HG03354 (cell line): ENCODE data around the gene LDLRAD2.

Experiments
- ATAC-seq: cut with Tn5 transposase; IDR thresholded peaks from one replicate; pipeline ENCODE4 v1.9.1; 2021; ENCODE audit warnings: mild to moderate bottlenecking; ENCODE audit not compliant: unreplicated experiment, poor library complexity, severe bottlenecking

Gene LDLRAD2

DNA sequence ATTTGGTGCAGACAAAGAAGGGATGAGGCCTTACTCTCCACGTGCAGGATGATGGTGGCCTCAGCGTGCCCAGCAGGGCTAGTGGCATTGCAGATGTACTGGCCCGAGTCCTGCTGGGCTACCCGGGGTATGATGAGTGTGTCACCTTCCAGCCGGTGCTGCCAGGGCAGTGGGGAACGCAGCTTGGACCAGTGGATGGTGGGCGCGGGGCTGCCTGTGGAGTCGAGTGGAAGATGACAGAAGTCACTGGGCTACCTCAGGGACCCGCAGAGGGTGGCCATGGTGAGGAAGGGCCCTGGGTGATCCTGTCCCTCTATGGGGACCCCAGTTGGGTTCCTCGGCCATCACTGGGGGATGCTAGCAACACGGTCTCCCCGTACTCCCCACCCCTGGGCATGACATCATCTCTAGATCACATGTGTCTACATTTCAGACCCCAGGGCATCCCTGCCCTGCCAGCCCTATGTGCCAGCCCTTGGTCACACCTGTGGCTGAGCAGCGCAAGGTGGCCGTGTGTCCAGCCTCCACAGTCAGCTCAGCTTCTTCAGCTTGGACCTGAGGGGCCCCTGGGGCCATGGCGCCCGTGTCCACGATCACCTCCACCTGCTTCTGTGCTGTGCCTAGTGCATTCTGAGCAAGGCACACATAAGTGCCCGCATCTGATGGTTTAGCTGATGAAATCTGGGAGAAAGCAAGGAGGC lies 27.4 kb downstream of the LDLRAD2 start:
- no peak for ATAC-seq

DNA sequence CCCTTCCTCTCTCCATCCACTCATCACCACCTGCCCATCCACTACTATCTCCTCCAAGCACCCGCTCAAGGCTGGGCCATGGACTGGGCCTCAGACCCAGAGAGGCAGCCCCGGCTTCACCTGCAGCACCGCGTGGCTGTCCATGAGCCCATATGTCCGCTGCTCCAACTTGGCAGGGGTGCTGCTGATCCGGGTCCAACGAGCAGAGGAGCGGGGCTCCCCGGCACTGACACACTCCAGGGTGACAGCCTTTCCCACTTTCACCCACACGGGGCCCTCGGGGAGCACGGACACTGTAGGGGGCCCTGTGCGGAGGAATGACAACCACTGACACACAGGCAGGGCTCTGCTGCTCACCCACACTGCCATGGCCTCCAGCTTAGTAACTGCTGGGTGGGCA lies 28.9 kb downstream of the LDLRAD2 start:
- ATAC-seq, result no peak

DNA sequence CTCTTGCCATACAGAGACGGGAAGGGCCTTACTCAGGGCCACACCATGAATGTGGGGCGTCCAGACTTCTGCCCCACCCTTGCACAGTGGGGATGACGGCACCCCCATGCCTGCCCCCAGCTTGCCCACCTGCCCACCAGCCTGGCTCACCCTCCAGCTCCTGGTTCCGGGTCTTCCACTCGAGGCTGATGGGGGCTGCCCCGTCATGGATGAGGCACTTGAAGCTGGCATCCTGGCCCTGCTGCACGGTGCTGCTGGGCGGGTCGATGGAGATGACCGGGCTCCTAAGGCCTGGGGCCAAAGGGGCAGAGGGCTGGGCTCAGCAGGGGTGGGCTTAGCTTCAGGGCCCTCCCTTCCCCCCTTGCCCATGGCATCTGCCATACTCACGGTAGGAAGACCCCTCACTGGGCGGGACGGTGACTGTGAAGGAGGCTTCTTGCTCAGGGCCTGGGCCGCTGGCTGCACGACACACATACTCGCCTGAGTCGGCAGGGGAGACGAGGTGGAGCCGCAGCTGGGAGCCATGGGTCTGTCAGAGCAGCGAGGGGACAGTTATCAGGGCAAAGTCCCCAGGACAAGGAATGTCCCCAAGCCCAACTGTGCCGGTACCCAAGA lies 29.9 kb downstream of the LDLRAD2 start:
- no peak for ATAC-seq

DNA sequence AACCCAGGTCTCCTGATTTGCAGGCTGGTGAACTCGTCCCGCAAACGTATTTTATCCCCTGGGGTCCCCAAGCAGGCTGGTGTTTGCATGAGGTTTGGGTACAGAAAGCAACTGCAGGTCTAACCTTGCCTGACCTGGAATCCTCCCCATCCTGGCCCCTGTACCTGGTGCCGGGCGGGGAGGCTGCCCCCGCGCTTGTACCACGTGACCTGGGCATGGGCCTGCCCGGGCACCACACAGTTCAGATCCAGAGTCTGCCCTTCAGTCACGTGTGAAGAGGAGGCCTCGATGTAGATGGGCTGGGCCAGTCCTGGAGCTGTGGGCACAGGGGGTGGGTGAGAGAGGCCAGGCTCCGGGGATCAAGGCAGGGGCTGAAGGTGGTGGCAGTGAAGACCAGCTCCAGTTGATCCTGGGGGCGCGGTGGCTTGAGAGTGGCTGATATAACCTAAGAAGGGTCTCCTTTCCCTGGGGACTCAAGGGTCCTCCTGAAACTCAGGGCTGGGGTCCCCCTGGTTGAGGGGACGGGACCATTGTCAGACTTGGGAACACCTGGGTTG lies 30.6 kb downstream of the LDLRAD2 start:
- no peak for ATAC-seq

DNA sequence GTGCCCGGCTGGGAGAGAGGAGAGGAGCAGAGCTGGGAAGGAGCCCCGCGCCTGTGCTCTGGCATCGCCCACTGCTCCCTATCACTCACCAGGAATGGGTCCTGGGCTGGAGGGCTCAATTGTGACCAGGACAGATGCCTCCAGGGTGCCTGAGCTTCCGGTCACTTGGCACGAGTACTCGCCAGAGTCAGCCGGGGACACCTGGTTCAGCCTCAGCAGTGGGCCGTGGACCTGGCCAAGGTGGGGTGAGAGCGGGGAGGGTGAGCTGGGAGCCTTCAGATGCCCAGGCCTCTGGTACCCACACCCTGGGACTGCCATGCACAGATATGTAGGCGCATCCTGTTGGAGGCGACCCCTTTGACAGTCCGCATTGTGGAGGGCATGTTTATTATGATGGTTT lies 31.1 kb downstream of the LDLRAD2 start:
- no peak for ATAC-seq

DNA sequence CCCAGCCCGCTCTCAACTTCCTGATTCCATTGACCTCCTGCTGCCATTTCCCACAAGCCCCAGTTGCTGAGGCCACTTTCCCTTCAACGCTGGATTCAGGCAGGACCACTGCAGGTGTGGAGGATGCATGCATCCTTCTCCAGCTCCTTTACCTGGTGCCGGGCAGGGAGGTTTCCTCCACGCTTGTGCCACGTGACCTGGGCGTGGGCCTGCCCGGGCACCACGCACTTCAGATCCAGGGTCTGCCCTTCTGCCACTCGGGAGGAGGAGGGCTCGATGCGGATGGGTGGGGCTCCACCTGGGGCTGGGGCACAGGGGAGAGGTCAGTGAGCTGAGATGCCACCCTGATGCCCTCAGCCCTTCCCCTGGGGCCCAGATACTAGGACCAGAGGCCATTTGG lies 31.9 kb downstream of the LDLRAD2 start:
- ATAC-seq, result no peak

DNA sequence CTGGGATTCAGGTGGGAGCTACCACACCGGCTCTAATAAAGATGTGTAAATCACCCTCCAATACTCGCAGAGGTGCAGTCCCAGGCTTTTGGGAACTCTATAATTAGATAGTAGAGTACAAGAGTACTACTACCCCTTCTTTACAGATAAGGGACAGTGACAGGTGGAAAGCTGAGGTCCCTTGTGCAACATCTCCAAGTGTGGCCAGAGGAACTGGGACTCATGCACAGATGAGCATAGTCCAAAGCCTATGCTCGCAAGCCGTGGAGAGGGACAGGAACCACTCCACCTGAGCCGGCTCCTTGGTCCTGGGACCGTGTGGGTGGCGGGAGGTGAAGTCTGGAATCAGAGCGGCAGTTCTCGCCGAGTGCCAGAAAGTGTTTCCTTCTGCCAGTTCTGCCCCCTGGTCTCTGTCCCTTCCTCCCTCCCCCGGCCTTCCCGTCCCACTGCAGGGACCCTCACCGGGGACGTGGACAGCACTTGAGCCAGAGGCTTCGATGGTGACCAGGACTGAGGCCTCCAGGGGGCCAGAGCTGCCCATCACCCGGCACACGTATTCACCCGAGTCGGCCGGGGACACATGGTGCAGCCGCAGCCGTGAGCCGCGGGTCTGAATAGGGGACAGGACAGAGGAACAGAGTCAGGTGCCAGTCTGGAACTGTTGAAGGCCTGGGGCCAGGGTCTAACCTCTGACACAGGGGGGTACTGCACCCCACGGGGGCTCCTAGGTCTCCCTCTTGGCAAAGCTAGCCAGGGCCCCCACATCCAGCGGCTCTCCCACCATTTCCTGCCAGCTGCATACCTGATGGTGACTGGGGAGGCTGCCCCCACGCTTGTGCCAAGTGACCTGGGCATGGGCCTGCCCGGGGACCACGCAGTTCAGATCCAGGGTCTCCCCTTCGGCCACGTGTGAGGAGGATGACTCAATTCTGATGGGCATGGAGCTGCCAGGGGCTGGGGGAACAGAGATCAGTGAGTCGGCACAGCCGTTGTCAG lies 33.9 kb downstream of the LDLRAD2 start:
- ATAC-seq, result no peak

DNA sequence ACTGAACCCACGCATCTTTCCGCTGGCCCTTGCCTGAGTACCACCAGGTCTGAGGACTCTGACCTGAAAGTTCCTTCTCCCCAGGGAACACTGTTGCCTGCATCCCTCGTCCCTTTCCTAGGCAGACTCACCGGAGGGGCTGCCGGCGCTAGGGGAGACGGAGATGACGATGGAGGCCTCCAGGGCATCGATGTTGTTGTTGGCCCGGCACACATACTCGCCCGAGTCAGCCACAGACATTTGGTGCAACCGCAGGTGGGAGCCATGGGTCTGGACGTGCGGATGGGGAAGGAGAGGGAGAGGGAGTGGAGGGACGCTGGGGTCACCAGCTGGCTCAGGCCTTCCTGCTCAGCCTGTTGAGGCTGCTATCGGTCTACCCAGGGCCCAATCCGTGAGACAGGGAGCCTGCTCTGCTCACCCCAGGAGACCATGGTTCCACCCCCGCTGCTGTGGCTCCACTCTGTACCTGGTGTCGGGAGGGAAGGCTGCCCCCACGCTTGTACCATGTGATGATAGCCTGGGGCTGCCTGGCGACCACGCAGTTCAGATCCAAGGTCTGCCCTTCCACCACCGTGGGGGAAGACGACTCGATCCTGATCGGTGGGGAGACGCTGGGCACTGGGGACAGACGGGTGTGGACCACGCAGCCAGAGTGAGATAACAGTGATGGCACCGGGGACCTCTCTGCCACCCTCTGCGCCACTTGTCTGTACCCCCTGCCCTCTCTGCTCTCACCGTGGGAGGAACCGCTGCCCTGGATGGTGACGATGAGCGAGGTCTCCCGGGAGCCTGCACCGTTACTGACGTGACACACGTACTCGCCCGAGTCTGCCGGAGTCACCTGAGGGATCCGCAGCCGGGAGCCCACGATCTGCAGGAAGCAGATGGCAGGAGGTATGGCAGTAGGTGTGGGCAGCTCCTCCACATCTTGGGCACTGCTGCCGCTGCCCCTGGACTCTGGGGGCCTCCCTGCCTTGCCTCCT lies 35.4 kb downstream of the LDLRAD2 start:
- no peak for ATAC-seq

DNA sequence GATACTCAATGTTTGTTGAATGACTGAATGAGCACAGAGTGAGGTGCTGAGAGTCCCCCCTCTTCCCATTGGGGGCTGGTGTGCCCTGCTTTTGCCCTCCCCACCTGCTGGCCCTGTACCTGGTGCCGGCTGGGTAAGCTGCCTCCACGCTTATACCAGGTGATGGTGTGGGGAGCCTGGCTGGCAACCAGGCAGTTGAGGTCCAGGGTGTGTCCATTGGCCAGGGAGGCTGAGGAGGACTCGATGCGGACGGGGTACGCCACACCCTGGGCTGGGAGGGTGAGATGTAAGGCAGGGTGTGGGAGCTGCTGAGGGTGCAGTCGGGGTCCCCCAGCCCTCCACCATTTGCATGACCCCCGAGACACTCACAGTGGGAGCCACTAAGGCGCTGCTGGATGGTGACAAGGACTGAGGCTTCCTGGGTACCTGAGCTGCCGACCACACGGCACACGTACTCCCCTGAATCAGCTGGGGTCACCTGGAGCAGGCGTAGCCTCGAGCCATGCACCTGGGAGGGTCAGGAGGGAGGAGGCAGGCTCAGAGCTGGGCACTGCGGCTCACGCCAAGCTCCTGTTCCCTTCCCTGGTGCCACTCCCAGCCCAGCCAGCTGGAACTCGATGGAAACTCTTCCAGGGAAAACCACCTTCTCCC lies 36.6 kb downstream of the LDLRAD2 start:
- ATAC-seq, result no peak

DNA sequence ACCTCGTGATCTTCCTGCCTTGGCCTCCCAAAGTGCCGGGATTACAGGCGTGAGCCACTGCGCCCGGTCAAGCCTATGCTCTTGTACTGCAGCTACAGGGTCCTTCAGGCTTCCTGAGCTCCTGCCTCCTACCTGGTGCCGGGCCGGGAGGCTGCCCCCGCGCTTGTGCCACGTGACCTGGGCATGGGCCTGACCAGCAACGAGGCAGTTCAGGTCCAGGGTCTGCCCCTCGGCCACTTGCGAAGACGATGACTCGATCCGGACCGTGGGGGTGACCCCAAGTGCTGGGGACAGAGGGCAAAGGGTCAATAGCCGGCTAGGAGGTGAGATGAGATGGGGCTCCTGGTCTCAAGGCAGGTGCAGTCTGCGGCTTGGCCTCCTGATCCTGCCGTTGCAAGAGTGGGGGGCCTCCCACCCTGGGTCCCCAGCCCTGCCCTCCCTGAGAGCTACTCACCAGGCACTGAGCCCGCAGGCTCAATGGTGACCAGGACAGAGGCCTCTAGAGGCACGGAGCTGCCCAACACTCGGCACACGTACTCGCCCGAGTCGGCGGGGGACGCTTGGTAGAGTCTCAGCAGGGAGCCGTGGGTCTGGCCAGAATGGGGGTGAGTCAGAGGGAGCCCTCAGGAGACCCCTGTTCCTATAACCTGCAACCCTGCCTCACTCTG lies 38.0 kb downstream of the LDLRAD2 start:
- no peak for ATAC-seq

DNA sequence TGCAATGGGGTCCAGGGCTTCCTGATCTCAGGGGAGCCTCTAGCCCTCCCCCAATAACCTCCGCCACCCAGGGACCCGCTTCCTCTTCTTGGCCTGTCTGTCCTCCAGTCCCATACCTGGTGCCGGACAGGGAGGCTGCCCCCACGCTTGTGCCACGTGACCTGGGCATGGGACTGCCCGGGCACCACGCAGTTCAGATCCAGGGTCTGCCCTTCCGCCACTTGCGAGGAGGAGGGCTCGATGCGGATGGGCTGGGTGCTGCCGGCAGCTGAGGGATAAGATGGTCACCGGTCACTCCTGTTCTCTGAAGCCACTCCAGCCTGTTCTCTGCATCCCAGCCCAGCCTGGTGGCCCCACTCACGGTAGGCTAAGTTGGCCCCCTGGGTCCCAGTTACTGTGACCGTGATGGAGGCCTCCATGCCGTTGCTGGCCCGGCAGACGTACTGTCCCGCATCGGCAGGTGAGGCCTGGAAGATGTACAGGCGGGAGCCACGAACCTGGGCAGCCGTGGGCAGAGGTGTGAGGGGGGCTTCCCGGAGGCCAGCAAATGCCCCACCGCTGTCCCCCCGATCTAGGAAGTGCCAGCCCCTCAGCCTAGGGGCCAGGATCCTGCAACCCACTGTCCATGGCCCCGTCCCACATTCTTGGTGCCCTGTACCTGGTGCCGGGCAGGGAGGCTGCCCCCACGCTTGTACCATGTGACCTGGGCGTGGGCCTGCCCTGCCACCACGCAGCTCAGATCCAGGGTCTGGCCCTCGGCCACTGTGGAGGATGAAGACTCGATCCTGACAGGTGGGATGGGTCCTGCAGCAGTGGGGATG lies 39.6 kb downstream of the LDLRAD2 start:
- no peak for ATAC-seq

DNA sequence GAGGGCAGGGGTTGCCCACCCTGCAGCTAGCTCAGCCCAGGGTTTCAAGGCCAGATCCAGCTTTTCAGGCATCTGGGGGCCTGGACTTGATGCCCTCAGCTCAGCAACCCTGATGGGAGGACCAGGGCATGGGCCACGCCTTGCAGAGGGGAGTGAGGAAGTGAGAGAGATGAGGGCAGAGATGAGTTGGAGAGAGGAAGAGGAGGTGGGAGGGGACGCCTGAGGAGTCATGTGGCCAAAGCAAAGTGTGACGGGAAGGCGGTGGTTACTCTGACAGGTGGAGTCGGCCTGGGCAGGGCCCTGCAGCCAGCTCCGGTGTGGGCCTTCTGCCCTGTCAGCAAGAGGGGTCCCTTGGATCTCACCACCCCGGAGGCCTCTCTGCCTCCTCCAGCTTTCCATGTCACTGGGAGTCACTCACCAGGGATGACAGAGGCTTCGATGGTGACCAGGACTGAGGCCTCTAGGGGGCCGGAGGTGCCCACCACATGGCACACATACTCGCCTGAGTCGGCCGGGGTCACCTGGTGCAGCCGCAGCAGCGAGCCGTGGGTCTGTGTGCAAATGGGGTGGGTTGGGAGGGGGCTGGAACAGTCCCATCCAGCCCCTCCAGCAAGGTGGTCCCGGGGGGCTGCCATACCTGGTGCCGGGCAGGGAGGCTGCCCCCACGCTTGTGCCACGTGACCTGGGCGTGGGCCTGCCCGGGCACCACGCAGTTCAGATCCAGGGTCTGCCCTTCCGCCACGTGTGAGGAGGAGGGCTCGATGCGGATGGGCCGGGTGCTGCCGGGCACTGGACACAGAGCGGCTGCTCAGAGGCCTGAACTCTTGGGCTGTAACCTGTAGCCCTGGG lies 40.4 kb downstream of the LDLRAD2 start:
- no peak for ATAC-seq

DNA sequence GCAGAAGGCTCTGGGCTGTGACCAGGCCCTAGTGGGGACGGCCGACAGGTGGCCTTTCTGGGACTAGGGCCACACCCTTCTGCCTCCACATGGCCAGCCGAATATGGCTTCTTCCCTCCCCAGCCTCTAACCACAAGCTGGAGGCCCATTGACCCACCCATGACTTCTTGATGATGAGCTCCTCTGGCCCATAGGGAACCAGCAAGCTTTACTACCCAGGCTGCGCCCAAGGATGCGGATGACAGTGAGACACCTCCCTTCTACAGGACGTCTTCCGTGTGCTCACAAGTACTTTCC lies 41.0 kb downstream of the LDLRAD2 start:
- ATAC-seq, result no peak

DNA sequence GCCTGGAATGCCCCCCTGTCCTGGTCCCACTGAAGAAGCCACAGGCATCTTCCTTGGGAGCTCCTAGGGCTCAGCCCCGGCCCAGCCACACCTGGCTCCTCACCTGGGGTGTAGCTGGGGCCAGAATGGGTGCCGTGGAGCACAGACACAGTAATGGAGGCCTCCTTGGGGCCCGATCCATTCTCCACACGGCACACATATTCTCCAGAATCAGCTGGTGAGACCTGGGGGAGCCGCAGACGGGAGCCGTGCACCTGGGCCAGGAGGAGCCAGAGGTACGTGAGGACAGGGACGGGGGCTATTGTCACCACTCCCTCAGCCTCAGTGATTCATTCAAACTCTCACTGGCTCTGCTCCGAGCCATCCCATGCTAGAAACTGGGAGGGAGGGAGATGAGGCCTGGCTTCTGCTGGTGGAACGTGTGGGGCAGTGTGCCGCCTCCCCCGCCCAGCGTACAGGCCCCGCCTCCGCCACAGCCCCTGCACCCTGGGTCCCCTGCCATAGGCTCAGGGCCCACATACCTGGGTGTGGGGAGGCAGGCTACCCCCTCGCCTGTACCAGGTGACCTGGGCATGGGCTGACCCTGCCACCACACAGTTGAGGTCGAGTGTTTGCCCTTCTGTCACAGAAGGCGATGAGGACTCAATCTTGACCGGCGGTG lies 42.2 kb downstream of the LDLRAD2 start:
- no peak for ATAC-seq

DNA sequence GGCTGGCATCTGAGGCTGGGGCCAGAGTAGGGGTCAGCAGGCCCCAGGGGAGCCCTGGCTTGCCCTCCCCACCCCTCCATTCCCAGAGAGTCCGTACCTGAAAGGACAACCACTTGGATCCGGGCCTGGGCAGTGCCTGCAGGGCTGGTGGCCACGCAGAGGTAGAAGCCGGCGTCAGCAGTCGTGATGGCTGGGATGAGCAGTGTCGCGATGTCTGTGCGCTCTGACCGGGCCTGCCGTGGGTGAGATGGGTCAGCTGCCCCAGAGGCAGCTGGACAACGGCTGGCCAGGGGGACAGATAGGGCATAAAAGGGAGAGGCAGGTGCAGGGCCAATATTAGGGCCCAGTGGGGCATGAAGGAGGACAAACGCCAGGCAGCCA lies 42.7 kb downstream of the LDLRAD2 start:
- ATAC-seq, result no peak
